GM18520 (cell line): ENCODE results near the gene UBE2G2.

Experiments used
- ATAC-seq: cut with Tn5 transposase; IDR thresholded peaks from one replicate; pipeline ENCODE4 v1.9.1; 2021; ENCODE audit not compliant: unreplicated experiment

The UBE2G2 gene

DNA sequence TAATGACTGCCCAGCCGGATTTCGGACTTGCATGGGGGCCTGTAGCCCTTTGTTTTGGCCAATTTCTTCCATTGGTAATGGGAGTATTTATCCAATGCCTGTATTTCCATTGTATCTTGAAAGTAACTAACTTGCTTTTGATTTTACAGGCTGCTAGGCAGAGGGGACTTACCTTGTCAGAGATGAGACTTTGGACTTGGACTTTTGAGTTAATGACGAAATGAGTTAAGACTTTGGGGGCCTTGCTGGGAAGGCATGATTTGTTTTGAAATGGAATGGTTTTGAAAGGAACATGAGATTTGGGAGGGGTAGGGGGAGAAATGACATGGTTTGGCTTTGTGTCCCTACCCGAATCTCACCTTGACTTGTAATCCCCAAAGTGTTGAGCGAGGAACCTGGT, 9.6 kb downstream of the UBE2G2 start:
- ATAC-seq, result no peak

DNA sequence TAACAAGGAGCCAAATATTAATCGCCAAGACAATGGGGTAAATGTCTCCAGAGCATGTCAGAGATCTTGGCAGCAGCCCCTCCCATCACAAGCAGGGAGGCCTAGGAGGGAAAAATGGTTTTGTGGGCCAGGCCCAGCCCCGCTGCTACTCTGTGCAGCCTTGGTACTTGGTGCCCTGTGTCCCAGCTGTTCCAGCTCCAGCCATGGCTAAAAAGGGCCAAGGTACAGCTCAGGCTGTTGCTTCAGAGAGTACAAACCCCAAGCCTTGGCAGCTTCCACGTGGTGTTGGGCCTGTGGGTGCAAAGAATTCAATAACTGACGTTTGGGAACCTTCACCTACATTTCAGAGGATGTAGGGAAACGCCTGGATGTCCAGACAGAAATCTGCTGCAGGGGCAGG, 10.4 kb downstream of the UBE2G2 start:
- ATAC-seq, result no peak

GRCh38 chr21:44790368-44790767, 11.3 kb downstream of the UBE2G2 start:
- ATAC-seq, result no peak

DNA sequence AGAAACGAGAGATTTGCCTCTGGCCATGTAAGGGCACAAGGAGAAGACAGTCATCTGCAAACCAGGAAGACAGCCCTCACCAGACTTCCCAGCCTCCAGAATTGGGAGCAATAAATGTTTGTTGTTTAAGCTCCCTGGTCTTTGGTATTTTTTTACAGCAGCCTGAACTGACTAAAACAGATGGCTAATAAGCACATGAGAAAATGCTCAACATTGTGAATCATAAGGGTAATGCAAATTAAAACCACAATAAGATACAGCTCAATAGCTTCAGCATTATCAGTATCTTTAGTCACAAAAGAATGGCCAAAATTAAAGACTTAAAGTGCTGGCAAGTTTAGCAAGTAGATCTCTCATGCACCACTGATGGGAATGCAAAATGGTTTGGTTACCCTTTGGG, 11.7 kb downstream of the UBE2G2 start:
- ATAC-seq, result no peak

DNA sequence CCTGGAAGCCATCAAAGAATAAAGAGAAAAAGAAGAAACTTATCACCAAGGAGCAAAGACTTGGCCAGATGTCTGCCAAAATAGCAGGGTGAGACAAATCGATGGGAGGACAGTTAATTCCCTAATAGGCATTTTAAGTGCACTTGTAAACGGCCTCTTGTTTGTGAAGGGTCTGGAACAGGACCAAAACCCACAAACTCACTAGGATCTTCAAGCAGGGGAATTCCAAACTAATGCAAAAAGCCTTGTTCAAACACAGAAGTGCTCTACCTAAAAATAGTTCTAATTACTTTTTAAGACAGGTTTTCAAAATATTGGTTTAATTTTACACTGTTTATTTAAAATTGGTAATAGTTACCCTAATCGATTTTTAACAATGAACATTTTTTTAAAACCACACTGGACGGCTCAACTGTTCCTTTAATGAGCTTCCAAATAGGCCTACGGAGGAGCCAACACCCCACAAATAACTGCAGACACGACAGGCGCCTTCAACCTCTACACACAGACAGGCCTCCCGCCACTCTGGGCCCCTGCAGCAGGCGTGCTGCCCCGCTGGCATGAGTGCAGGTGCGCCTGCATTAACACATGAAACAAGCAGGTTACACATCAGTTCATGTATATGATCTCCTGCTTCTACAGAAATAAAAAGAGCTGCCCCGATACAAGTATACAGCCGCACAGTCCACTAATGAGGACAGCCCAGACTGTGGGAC, 15.8 kb downstream of the UBE2G2 start:
- no peak for ATAC-seq

DNA sequence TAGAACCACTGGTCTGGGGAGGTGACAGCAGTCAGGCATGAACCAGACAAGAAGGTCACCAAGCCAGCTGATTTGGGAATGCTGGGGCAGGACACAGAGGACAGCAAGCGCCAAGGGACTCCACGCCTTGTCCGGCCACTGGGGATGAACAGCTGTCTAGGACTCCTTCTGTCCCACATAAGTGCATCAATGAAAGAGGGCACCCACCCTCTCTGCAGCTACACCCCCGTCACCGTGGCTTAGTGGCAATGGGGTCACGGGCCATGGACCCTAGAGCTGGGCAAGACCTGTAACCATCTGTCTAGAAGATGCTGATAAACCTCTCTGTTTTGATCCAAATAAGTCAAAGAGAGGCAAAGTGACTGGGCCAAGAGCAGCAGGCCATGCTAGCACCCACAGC, 16.8 kb downstream of the UBE2G2 start:
- ATAC-seq, result no peak

DNA sequence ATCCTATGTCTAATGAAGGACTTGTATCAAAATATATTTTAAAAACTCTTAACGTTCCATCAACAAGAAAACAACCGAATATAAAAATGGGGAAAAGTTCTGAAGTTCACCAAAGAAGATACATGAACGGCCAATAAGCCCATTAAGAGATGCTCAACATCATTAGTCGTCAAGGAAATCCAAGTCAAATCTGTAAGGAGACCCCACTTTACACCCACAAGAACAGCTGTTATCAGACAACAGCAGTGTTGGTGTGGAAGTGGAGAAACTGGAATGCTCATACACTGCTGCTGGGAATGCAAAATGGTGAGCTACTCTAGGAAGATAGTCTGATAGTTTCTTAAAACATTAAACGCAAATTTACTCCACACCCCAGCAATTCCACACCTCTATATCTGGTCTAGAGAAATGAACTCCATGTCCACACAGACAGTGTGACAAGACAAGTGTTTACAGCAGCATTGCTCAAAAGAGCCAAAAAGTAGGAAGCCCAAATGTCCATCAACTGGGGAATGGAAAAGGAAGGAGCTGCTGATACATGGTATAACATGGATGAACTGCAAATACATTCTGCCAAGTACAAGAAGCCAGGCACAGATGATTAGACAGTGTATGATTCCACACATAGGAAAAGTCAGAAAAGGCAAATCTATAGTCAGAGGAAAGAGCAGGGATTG, 18.5 kb downstream of the UBE2G2 start:
- ATAC-seq, result no peak

DNA sequence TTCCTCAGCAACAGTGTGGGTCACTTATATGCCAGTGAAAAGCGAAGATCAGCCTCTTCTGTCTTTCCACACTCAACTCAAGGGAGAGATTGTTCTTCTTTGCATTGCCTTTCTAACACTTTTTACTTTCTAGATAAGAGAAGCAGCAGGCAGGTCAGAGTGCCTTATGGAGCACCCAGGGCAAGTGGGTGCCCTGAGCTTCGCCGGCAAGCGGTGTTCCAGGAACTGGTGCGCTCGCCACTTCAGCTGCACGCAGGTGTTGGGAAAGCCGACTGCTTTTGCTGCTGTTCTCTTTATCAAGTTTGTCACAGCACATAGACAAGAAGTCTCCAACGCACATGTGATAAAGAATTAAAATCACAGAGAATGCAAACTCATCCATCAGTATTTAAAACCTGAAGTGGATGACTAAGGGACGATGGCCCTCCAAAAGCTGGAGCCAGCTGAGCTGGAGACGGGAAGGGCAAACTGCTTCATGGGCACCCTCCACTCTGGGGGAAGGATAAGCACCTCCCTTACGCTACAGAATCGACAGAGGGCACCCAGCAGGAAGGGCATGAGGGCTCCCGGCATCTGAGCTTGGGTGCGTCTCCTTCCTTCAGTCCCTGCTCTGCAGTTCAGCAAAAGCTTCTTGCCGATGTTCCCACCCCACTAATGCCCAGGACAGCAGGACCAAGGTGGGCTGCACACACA, 20.7 kb downstream of the UBE2G2 start:
- ATAC-seq, result no peak

DNA sequence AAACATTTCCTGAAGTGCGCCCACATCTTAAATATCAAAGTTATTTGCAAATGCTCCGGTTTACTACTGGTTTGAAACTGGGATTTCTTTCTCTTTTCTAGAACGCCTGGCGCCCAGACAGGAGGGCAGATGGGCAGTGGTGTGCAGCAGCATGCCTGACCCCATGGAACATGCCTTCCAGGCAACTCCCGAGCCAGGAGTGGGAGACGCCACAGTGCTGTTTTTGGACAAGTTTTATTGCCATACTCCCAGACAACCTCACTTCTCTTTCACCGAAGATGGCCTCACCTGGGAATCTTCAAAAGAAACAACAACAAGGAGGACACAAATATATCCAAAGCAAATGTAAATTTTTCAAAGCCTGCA, 21.5 kb downstream of the UBE2G2 start:
- ATAC-seq, result no peak

DNA sequence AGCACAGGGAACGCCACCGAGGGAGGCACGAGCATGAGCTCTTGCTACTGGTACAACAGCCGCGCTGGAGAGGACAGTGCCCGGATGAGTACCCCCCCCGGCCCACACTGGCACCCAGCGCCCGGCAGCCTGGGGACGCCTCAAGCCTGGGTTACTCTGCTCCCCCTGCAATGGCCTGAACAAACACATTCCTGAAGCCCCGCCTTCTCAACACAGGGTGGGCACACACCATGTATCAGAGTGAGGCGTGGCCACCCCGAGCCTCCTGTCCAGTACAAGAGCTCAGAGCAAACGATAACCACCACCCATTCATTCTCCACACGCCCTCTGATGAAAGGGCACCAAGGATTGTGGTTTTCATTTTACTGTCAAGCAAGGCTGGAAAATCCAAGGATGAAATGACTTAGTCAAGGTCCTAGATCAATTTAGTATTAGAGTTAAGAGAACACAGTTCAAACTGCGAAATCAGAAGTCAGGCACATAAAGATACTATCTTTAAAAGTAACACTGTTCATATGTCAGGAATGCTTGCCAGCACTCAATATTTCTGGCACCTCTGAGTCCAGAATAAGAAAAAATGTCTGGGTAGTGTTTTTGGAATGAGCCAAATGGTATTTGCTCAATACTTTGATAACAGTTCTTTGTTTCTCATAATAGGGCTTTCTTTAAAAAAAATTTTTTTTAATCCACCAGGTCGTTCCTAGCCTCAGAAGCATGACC, 22.0 kb downstream of the UBE2G2 start:
- ATAC-seq, result no peak

GRCh38 chr21:44778983-44779382, 22.6 kb downstream of the UBE2G2 start:
- ATAC-seq, result no peak

DNA sequence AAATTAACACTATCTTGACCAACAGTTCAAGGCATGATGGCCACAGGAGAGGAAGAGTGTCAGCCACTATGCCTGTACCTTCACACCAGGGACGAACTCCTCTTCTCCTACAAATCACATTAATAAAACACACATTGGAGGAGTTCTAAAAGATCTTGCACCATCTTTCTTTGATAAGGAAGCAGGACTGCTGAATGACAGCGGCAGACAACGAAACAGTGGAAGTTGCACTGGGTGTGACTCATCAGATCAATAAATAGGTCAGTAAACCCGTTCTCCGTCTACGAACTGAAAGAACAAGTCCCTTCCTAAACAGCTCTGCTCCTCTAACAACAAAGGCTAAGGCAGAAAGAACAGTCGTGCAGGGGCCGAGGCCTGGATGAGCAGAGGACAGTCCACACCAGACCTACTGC, 23.1 kb downstream of the UBE2G2 start:
- no peak for ATAC-seq

- ATAC-seq, result no peak
These were observed 23.5 kb downstream of the UBE2G2 start for GRCh38 chr21:44778094-44778493.

DNA sequence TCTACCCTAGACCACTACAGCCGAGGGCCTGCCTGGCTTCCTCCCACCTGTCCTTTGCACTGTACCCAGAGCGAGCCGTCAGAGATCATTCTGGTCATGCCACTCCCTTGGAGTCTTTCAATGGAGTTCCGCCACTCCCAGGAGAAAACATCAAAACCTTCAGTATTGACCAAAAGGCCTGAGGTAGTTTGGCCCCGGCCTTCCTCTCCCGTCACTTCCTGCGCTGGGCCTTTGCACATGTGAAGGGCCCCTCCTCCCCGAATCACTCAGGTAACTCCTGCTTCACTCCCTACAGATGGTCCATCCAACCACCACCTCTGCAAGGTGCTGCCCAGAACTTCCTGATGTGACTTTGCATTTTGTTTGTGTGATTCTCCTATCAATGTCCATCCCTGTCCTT, 26.6 kb downstream of the UBE2G2 start:
- ATAC-seq, result no peak

DNA sequence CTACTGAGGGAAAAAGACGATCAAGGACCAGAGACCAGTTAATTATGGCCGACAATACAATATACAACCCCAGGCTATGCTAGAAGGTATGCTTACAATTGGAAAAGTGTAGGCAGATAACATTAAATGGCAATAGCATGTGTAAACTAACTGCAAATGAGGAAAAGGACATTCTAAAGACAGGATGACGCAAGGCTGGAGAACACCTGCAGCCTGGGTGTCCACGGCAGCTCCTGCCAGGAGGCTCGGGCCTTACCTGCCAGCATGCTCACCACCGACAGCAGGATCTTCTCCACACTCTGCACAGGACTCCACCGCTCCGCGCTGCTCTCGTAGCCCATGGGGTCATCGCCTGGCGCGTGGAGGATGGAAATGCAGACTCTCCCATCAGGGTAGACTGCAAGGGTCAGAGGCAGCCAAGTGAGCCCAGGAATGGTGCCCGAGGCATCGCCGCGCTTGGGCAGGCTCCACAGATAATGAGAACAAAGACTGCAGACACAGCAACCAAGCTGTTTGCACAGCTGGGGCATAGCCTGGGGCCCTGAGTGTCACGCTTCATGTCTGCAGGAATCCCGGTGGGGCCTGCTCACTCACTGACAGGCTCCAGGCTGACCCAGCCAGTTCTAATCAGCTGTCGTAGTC, 28.2 kb downstream of the UBE2G2 start:
- no peak for ATAC-seq

DNA sequence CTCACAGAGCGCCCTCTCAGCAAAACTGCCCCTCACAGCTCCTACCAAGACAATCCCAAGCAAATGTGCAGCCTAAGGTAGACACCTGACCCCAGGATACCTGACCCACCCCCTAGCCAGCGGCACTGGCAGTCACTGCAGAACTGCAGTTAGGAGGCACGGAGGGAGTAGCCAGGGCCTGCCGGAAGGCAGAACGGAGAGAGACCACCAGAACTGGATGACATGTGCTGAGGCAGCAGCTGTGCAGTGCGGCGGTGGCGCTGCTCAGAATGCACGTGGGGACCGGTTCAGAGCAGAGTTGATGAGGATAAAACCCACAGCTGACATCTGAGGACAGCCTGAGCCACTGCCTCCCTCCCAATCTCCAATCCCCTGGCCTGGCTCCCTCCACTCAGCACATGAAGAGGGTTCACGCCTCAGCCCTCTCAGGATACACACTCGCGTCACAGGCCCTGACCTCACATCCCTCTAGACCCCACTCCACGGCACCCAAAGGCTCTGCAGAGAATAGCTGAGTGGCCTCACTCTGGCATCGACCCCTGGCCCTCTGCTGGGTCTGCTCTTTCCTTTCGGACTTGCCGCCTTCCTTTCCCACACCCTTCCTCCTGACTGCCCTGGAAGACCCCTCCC, 29.6 kb downstream of the UBE2G2 start:
- no peak for ATAC-seq

DNA sequence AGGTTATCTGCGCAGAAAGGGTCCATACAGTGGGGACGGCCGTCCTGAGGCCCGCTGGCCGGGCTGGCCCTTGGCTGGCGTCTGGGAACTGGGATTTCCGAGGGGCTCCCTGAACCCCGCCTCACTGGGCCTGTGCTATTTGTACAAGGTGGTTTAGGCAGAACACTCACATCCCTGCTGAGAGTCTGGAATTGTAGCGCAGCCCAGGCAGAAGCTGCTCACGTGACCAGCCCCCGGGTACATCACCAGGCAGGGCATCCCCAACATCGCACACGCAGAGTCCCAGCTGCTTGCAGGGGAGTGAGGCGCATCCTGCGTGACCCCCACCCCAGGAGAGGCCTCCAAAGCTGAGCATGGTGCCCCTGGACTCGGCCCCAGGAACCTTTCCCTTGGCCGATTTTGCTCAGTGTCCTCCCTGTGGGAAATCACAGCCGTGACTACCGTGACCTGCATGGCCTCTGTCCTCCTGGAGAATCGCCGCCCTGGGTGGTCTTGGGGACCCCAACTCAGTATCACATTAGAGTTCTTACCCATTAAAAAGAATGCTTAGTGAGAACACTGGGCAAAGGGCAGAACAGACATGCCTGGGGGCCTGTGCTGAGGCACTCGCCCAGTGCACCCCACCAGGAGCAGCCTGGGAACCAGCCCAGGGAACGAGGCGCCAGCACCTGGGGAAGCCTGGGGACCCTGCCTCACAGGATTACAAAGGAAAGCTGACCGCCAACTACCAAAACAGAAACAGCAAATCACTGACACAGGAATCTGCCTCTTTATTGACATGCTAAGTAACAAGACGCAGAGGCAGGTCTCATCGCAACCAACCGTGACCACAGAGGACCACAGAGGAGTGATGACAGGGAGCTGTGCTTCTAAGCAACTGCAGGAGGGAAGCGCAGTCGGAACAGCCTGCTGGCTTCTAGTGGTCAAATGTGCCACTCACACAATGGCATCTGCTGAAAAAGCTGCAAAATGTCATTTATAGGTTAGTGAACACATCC, 33.5 kb downstream of the UBE2G2 start:
- ATAC-seq, result no peak

- no peak for ATAC-seq
These were observed 34.7 kb downstream of the UBE2G2 start for GRCh38 chr21:44766818-44767354.
